C4-2B (cell line): Measurements from ENCODE around the gene TRIP4.

Experiments used
- CTCF ChIP-seq: fragments of 450-650 bp; conservative IDR thresholded peaks from 2 replicates; pipeline ENCODE4 v1.5.1; 2017; ENCODE audit warnings: mild to moderate bottlenecking
- ZFX ChIP-seq: fragments of 450-650 bp; IDR thresholded peaks from 2 replicates; pipeline ENCODE4 v1.6.1; 2017

- TF ChIP-seq CTCF (no peak), ZFX (no peak; the same call in 1 of the 2 replicates)
Measured at GRCh38 chr15:64460724-64461720, 73.4 kb downstream of the TRIP4 start.
